Measurements from ENCODE around the gene PDE10A.

DNA sequence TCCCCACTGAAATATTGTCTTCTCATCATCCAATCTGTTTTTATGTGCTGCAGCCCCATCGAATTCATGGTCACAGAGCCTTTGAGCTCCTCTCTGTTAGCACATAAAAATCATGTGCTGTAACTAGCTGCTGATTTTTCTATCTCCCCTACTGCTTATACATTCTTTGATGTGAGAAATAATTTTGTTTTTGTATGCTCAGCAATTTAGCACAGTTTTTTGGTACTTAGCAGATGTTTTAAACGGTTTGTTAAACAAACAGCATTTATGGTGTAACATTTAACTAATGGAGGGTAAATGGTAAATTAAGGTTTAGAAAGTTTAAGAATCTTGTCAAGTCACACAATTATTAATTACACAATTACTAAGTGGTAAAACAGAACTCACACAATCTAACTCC lies 221.9 kb downstream of the PDE10A start:
- TF ChIP-seq, protein P1, sequence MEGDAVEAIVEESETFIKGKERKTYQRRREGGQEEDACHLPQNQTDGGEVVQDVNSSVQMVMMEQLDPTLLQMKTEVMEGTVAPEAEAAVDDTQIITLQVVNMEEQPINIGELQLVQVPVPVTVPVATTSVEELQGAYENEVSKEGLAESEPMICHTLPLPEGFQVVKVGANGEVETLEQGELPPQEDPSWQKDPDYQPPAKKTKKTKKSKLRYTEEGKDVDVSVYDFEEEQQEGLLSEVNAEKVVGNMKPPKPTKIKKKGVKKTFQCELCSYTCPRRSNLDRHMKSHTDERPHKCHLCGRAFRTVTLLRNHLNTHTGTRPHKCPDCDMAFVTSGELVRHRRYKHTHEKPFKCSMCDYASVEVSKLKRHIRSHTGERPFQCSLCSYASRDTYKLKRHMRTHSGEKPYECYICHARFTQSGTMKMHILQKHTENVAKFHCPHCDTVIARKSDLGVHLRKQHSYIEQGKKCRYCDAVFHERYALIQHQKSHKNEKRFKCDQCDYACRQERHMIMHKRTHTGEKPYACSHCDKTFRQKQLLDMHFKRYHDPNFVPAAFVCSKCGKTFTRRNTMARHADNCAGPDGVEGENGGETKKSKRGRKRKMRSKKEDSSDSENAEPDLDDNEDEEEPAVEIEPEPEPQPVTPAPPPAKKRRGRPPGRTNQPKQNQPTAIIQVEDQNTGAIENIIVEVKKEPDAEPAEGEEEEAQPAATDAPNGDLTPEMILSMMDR (IDR thresholded peaks at IDR 0.05), result no peak
- TF ChIP-seq EP300 (IDR thresholded peaks at IDR 0.05), result no peak
- TF ChIP-seq POLR2AphosphoS5 (IDR thresholded peaks at IDR 0.05), result no peak
- no peak for TF ChIP-seq POLR2A (IDR thresholded peaks at IDR 0.05)

Data from suprapubic skin (tissue), 4 donors.